Measurements from ENCODE around the gene BMI1. TPM values are rescaled to one million over a fixed set of nuclear protein-coding genes. Genes with fewer than 3 reads are reported as not detected.

The BMI1 gene
- total RNA-seq, 2 donors from 2014 or later, result 24.7 to 38.7 TPM

DNA sequence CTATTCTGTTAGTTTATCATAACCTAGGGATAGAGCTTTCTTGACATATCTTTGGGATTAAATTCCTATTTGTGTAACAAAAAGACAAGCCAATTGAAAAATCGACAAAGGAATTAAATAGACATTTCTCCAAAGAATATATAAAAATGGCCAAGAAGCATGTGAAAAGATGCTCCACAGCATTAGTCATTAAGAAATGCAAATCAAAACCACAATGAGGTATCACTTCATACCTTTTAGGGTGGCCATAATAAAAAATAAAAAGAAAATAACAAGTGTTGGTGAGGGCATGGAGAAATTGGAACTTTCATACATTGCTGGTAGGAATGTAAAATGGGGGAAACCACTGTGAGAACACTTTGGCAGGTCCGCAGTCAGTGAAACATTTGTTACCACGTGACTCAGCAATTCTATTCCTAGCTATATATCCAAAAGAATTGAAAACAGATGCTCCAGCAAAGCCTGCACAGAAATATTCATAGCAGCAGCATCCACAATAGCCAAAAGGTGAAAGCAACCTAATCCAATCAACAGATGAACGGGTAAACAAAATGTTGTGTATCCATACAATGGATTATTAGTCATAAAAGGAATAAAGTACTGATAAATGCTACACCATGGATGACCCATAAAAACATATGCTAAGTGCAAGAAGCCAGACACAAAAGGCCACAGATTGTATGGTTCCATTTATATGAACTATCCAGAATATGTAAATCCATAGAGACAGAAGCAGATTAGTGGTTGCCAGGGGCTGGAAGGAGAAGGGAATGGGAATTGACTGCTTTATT is 44.9 kb downstream of the BMI1 start:
- Histone ChIP-seq H3K36me3 (replicated peaks in 1 of 2; ENCODE audit: insufficient read depth in 1 of 2, low read depth in 2 of 2) (no peaks in the 10 kb centered on the region), H3K4me3 (no peak overlapping the region), H3K9me3 (no peaks in the 10 kb centered on the region), H3K27ac (no peak overlapping the region), H3K4me1 (no peaks in the 10 kb centered on the region), H3K27me3 (no peaks in the 10 kb centered on the region)
- no peak for TF ChIP-seq POLR2A (IDR thresholded peaks at IDR 0.05)
- TF ChIP-seq, protein P1, sequence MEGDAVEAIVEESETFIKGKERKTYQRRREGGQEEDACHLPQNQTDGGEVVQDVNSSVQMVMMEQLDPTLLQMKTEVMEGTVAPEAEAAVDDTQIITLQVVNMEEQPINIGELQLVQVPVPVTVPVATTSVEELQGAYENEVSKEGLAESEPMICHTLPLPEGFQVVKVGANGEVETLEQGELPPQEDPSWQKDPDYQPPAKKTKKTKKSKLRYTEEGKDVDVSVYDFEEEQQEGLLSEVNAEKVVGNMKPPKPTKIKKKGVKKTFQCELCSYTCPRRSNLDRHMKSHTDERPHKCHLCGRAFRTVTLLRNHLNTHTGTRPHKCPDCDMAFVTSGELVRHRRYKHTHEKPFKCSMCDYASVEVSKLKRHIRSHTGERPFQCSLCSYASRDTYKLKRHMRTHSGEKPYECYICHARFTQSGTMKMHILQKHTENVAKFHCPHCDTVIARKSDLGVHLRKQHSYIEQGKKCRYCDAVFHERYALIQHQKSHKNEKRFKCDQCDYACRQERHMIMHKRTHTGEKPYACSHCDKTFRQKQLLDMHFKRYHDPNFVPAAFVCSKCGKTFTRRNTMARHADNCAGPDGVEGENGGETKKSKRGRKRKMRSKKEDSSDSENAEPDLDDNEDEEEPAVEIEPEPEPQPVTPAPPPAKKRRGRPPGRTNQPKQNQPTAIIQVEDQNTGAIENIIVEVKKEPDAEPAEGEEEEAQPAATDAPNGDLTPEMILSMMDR (IDR thresholded peaks at IDR 0.05), result no peak
- 80 to 83% methylated on average over 4 of the region's 4 CpGs for WGBS, 2 donors
- ATAC-seq (no peak), DNase-seq (no peak)
- intact Hi-C loops (cut with DNase I), result no loop called here

DNA sequence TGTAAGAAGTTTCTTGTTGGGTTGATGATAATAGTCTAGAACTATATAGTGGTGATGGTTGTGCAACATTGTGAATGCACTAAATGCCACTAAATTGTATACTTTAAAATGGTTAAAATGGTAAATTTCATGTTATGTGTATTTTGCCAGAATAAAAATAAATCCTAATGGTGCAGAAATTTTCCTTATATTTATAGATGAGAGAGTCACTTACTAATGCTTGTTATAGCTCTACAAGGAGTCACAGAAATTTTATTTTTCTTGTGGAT is 45.5 kb downstream of the BMI1 start:
- H3K4me3 ChIP-seq, result no peak overlapping the region
- H3K27me3 ChIP-seq, result no peaks in the 10 kb centered on the region
- no peak for TF ChIP-seq POLR2A (IDR thresholded peaks at IDR 0.05)
- TF ChIP-seq, protein P1 (IDR thresholded peaks at IDR 0.05), result no peak
- no peak for ATAC-seq
- H3K27ac ChIP-seq, result no peak overlapping the region
- no peaks in the 10 kb centered on the region for H3K4me1 ChIP-seq
- DNase-seq, result no peak
- H3K36me3 ChIP-seq (replicated peaks in 1 of 2; ENCODE audit: insufficient read depth in 1 of 2, low read depth in 2 of 2), result no peaks in the 10 kb centered on the region
- H3K9me3 ChIP-seq, result no peaks in the 10 kb centered on the region
- intact Hi-C loops (cut with DNase I), result no loop called here

DNA sequence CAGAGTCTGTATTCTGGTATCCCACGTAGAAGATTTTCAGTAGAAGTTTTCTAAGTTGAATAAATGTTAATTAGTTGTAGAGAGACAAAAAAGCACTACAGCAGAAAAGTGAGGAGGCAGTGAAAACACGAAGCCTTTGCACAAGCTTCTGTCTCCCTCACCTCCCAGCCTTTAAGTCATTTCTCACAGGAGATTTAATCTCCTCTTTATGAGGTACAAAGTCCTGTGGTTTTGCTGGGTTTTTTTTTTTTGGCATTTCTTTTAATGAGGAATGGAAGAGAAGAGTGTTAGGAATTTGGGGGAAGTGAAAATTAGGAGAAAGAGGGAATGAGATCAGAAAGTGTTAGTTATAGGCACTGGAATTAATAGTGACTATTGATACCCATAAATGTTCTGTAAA is 45.9 kb downstream of the BMI1 start:
- no peak for DNase-seq
- Histone ChIP-seq H3K36me3 (replicated peaks in 1 of 2; ENCODE audit: insufficient read depth in 1 of 2, low read depth in 2 of 2) (no peaks in the 10 kb centered on the region), H3K4me1 (no peaks in the 10 kb centered on the region), H3K4me3 (no peak overlapping the region), H3K9me3 (no peaks in the 10 kb centered on the region), H3K27ac (no peak overlapping the region), H3K27me3 (no peaks in the 10 kb centered on the region)
- WGBS, 2 donors, result 71% methylated on average over 2 of the region's 2 CpGs
- ATAC-seq, result no peak
- intact Hi-C loops (cut with DNase I), result no loop called here
- TF ChIP-seq, protein P1 (IDR thresholded peaks at IDR 0.05), result no peak

DNA sequence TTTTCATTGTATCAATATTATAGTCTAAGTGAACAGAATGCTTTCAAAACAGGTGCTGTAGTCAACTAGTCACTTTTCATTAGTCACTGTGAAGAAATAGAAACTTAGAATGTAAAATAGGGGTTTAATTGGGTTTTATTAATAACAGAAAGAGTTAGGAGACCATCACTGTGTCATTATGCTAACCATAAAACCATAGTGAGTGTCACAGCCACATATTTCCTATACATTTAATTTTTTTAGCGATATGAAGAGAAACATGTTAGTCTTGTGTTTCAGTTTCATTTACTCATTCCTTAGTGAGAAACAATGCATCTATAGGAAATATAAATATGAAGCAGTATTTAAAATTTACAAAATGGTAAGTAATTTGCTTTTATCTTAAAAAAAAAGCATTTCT is 46.6 kb downstream of the BMI1 start:
- intact Hi-C loops (cut with DNase I), result no loop called here
- Histone ChIP-seq H3K4me1 (no peaks in the 10 kb centered on the region), H3K4me3 (no peak overlapping the region), H3K27me3 (no peaks in the 10 kb centered on the region), H3K9me3 (no peaks in the 10 kb centered on the region), H3K27ac (no peak overlapping the region), H3K36me3 (replicated peaks in 1 of 2; ENCODE audit: insufficient read depth in 1 of 2, low read depth in 2 of 2) (no peaks in the 10 kb centered on the region)
- no peak for TF ChIP-seq POLR2A (IDR thresholded peaks at IDR 0.05)
- TF ChIP-seq, protein P1 (IDR thresholded peaks at IDR 0.05), result no peak
- ATAC-seq (no peak), DNase-seq (no peak)
- 79 to 95% methylated on average over 1 of the region's 1 CpG for WGBS, 2 donors

DNA sequence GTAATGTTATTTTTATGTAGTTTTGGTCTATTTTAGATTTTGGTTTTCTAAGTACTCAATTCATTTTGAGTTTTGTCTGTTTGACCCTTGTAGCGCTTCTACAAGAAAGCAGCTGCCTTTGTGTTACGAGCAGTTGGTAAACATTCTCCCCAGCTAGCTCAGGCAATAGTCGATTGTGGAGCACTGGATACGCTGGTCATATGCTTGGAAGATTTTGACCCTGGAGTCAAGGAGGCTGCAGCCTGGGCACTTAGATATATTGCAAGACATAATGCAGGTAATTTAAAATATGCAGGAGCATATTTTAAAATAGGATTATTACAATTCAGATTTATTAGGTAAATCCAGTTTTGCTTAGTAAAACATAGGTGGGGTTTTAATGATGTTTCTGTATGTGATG is 47.5 kb downstream of the BMI1 start:
- intact Hi-C loops (cut with DNase I), result no loop called here
- Histone ChIP-seq H3K9me3 (no peaks in the 10 kb centered on the region), H3K27me3 (no peaks in the 10 kb centered on the region), H3K36me3 (replicated peaks in 1 of 2; ENCODE audit: insufficient read depth in 1 of 2, low read depth in 2 of 2) (no peaks in the 10 kb centered on the region), H3K4me3 (no peak overlapping the region), H3K27ac (no peak overlapping the region), H3K4me1 (no peaks in the 10 kb centered on the region)
- 87% methylated on average over 4 of the region's 4 CpGs for WGBS, 2 donors
- ATAC-seq, result no peak
- TF ChIP-seq, protein P1 (IDR thresholded peaks at IDR 0.05), result no peak
- TF ChIP-seq POLR2A (IDR thresholded peaks at IDR 0.05), result no peak
- DNase-seq, result no peak

Data from body of pancreas (tissue), 4 donors.